GM12872 (cell line): ENCODE data around the gene NPM3.

Source experiments
- TF ChIP-seq, protein P1 (sequence below): IDR thresholded peaks from 3 replicates; pipeline ENCODE4 v1.5.1; 2011; ENCODE audit warnings: low read depth, mild to moderate bottlenecking, low read length, moderate library complexity; ENCODE audit not compliant: insufficient read depth

Gene NPM3

DNA sequence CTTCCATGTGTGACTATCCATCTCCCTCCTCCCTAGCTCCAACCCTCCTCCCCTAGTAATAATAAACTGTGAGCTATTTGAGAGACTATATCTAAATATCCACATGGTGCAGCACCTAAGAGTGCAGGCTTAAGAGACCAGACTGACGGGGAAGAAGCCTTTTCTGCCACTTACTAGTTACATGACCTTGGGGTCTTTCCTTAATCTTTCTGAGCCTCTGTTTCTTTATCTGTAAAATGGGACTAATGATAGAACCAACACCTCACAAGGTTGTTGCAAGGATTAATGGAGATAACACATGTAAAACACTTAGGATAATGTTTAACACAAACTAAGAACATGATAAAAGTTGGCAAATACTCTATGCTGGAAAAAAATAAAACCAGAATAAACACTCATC, 51.1 kb downstream of the NPM3 start:
- TF ChIP-seq, protein P1, sequence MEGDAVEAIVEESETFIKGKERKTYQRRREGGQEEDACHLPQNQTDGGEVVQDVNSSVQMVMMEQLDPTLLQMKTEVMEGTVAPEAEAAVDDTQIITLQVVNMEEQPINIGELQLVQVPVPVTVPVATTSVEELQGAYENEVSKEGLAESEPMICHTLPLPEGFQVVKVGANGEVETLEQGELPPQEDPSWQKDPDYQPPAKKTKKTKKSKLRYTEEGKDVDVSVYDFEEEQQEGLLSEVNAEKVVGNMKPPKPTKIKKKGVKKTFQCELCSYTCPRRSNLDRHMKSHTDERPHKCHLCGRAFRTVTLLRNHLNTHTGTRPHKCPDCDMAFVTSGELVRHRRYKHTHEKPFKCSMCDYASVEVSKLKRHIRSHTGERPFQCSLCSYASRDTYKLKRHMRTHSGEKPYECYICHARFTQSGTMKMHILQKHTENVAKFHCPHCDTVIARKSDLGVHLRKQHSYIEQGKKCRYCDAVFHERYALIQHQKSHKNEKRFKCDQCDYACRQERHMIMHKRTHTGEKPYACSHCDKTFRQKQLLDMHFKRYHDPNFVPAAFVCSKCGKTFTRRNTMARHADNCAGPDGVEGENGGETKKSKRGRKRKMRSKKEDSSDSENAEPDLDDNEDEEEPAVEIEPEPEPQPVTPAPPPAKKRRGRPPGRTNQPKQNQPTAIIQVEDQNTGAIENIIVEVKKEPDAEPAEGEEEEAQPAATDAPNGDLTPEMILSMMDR: no peak
